ENCODE results near the gene GTPBP4. TPM values are rescaled to one million over a fixed set of nuclear protein-coding genes. Genes with fewer than 3 reads are reported as not detected.

GTPBP4 gene
- total and polyA plus RNA-seq, 2 of the 8 experiments (the other 6 are each of a cell fraction or from before 2014, with no cell fraction given): 16.9 to 98.1 TPM

GRCh38 chr10:1050554-1050953 is 62.3 kb downstream of the GTPBP4 start (continued):
- no peak for TF ChIP-seq ASH2L (IDR thresholded peaks at IDR 0.05; ENCODE audit: low read length)
- TF ChIP-seq RFX5 (IDR thresholded peaks at IDR 0.05; ENCODE audit: borderline replicate concordance, low read depth, low read length): no peak
- TF ChIP-seq SIN3A (conservative IDR thresholded peaks at IDR 0.05 in 1 of 2, IDR thresholded peaks at IDR 0.05 in 1 of 2; ENCODE audit: low read depth in 1 of 2, low read length in 2 of 2): peak in 1 of 2 experiments; percentile 75; a peak in 1 of 4 replicates
- no peak for TF ChIP-seq MAX (IDR thresholded peaks at IDR 0.05)
- no peak for TF ChIP-seq YY1 (IDR thresholded peaks at IDR 0.05; ENCODE audit: low read depth, low read length)
- TF ChIP-seq BRCA1 (IDR thresholded peaks at IDR 0.05; ENCODE audit: low read depth, low read length): no peak

Measured in H1 (cell line).